GM19240 (cell line): ENCODE results near the gene PNPLA2.

Experiments
- DNase-seq: peaks from one replicate; pipeline ENCODE4 v3.0.0; 2011; ENCODE audit warnings: low spot score; ENCODE audit not compliant: insufficient read length

Gene PNPLA2

DNA sequence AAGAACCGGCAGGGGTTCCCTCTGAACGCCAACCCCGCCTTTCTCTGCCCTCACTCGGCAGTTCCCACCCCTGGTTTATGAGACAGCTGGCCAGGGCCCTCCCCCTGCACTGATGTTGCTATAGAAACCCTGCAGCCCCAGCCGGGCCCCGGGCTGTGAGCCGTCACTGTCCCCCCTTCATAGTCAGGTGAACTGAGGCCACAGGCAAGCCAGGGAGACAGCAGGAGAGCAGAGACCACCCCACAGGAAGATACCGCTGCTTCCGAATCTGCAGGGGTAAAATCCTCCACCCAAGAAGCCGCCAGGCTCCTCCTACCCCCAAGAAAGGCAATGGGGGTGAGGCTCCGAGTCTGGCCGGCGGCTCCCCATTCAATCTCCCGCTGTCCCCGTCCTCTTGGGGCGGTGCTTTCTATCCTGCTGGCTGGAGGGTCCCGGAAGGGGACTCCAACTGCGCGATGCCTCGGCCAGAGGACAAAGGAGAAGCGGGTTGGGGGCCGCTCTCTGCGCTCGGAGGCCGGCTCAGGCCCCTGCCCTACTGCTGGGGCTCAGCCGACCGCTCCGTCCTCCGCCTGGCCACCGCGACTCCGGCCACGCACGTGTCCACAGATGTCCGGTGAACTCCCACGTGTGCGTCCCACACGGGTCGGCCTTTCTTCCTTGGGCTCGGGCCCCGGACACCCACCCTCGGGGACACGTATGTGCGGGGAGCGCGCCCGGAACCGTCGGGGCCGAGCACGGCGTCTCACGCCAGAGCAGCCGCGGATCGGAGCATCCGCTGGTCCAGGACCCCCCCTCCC, 21.2 kb upstream of the PNPLA2 start:
- DNase-seq, result peak; percentile 84

DNA sequence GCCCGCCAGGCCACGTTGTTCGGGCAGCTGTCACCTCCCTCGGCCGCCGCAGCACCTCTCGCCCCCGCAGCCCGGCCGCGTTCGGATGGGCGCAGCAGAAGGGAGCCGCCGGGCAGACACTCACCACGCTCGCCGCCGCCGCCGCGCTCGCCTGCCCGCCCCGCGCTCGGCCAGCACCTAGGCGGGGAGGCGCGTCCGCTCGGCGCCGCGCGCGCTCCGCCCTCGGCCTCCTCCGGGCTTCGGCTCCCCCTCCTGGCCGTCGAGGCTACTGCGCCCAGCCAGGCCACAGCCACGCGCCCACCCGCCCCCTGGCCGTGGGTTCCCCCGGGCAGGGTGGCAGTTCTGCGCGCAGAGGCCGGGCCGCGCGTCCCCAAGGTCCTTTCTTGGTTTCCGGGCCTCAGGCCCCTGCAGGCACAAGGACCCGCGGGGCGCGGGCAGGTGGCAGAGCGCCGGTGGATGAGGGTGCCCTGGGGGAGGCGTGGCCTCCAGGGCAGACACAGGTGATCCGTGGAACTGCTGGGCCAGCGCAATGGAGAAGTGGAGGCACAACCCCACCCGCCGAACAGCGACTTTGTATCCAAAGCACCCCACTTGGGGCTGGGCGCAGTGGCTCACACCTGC, 20.5 kb upstream of the PNPLA2 start, which contains the start of gene SLC25A22:
Gene SLC25A22, minus strand, starts transcription at position 189 of the 621 bp plus-strand sequence. CDS start 3,275 bp downstream, outside the sequence.
- peak; percentile 93 for DNase-seq

DNA sequence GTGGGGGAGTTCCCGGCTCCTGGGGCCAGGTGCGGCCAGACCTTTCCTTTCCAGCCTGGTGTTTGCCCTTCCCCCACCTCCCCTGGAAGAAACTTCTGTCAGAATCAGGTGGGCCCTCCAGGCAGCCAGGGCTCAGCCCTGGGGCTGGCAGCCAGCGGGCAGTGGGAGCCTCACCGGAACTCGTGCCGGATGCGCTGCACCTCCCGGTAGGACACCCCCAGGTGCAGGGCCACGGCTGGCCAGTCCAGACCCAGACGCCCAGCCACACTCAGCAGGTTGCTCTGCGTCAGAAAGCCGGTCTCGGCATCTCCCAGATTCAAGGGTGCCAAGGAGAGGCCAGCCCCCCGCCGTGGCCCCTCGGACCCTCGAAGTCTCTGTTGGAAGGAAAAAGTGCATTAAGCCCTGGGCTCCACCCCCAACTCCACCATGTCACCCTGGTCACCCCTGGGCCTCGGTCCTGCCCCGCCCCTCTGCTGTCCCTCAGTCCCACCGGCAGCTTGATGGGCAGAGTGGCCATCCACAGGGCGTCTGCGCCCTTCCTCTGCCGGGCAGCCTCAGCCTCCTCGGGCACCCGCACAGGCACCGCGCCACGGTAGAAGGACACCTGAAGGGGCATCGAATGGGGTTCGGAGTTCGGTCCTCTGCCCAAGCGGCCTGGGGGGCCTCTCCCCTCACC, 18.9 kb upstream of the PNPLA2 start:
- no peak for DNase-seq

DNA sequence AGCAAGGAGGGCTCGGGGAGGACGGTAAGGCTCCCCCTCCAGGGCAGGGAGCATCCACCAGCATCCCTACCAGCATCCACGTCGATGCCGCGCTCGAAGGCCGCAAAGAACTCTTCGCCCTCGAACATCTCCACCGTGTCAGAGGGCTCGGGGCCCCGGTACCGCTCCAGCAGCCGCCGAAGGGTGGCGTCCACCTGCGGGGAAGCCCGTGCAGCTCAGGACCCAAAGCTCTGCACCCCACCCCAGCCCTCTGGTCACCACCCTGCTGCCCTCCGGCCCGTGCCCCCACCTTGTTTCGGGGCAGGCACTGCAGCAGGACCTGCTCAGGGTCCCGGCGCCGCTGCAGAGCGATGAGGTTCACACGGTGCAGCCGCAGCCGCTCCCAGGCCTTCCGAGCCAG, 18.2 kb upstream of the PNPLA2 start:
- no peak for DNase-seq

DNA sequence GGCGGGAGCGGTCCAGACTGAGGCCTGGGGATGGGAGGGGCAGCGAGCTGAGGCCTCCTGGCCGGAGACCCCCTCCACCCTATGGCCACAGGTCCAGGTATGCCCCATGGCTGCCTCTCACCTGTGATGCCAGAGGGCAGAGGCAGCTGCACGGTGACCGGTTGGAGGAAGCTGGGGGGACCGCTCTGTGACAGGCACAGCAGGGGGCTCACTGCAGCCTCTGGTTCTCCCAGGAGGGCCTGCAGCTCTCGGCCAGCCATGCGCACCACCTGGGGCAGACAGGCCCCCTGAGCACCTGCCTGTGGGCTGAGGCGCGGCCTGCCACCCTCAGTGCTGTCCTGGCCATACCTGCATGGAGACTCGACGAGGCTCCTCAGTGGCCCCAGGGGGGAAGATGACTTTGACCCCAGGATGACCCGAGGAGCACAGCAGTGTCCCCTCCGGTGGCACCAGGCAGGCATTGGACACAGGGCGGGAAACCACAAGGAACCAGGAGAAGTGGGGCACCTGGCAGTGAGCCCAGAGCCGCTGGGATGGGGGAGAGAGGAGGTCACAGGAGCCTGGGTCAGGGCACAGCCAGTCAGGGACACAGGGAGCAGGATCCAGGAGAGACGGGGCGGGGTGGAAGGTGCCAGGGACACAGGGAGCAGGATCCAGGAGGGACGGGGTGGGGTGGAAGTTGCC, 17.5 kb upstream of the PNPLA2 start:
- no peak for DNase-seq

DNA sequence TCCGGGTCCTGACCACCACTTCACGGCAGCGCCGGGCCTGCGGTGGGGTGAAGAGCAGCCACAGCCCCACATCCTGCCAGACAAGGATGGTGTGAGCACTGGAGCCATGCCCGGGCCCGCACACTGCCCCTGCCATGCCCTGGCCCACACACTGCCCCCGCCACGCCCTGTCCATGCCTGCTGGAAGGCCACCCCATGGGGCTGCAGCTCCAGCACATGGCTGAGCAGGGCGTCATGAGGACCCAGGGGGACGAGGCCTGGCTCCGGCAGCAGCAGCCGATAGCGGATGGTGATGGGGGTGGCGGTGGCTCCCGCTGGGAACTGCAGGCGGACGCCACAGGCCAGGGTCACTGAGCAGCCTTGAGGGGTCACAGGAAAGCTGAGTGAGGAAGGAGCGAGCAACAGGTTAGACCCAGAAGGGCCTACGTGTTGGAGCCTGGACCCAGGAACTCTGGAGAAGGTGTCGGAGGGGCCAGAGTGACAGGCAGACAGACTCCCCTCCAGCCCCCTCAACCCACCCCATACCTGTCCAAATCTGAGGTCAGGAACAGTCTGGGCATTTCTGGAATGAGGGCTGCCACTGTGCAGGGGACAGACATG, 16.6 kb upstream of the PNPLA2 start:
- DNase-seq, result no peak

DNA sequence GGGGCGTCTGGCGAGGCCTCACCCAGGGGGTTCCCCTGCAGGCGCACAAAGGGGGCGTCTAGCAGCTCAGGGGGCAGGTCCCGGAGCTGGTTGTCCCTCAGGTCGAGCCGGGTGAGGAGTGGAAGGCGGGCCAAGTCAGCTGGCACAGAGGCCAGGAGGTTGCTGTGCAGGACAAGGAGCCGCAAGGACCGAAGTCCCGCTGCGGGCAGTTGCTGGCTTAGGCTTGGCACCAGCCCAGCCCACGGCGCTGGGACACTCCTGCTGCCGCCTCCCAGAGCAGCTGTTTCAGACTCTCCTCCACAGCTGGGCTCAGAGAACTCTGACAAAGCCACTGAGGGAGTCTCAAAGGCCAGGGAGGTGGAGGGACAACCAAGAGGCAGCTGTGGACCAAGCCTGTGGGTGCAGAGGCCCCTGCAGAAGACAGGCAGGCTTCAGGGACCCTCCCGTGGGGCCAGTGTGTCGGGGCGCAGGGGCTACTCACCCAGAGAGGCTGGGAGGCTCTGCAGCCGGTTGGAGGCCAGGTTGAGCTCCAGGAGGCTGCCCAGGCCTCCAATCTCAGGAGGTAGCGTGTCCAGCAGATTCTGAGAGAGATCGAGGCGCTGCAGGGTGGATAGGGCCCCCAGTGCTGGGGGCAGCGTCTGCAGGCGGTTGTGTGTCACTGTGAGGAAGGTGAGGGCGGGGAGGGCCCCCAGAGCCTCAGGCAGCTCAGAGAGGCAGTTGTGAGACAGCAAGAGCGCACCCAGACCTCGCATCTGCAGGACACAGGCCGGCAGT, 15.8 kb upstream of the PNPLA2 start:
- DNase-seq, result no peak

DNA sequence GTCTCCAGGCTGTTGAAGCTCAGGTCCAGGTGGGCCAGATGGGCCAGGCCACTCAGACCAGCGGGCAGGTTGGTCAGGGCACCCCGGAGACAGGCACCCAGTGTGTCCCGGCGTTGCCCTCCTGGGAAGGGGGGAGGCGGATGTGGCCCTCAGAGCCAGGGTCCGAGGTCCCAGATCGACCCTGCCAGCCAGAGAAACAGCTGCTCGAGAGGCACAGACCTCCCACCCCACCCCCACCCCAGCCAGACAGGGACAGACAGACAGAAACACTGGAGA, 15.3 kb upstream of the PNPLA2 start:
- no peak for DNase-seq

DNA sequence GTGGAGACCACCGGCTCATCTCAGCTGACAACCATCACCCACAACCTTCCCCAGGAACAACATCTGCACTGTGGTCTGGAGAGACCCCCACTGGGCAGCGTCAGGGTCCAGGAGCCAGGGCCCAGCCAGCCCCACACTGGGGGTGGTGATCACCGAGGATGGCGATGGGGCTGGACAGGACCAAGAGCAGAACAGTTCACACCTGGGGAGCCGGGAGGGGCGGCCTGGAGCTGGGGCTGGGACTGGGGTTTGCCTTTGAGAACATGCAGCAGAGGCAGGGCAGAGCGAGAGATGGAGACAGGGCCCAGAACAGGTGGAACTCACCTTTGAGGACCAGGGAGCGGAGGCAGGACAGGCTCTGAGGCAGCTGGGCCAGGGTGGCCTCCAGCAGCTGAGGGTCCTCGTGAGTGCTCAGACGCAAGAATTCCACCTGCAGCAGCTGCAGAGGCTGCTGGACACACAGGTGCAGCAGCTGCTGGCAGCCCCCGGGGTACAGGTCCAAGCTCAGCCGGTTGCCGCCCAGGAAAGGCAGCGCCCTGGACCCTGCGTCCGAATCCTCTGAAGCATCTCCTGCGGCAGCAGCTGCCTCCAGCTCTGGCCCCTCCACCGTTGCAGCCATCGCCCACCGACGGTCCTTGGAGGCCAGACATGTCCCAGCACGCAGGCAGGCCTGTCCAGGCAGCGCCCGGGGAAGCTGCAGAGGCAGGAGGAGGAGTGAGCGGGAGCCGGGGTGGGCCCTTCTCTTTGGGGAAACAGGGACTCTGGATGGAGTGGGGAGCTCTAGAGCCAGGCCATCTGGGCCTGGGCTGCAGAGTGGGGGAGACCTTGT, 14.7 kb upstream of the PNPLA2 start:
- no peak for DNase-seq

DNA sequence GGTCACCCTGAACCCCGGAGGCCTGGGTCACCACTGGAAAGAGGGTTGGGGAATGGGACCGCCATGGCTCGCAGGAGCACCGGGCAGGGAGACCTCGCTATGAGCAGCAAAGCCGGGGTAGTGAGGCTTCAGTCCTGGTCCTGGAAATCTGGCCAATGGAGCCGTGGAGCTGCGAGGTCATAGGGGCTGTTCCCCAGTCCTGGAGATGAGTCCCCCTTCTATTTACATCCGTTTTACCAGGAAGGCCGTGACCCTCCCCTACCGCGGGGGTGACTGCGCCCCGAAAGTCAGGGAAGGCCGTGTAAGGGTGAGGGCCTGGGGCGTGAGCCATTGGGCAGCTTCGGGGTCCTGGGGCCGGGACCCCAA, 14.1 kb upstream of the PNPLA2 start:
- no peak for DNase-seq

DNA sequence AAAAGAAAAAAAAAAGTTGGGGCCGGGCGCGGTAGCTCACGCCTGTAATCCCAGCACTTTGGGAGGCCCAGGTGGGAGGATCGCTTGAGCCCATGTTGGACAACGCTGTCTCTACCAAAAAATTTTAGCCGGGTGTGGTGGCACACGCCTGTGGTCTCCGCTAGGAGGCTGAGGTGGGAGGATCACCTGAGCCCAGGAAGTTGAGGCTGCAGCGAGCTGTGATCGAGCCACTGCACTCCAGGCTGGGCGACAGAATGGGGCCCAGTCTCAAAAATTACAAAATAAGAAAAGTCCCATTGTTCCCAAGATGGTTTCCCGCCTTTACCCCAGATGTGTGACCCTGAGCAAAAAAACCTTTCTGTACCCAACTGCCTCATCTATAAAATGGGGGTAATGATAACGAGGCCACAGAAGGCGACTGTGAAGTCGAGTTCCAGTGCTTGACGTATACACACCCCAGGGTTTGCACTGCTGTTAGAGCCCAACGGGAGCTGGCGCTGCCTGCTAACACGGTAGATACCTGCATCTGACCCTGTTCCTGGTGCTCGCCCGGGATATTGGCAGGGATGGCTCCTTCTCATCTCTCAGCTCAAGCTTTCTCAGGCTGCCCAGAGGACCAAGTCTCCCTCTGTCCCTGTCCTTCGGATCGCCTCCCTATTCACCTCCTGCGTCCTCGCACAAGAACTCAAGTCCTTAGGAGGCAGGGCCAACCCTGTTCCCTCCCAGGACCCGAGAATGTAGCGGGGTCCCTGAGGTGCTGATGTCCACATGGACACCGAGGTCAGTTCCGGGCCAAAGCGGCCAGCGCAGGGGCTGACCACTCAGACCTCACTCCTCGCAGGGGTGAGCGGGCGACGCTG, 10.1 kb upstream of the PNPLA2 start:
- DNase-seq, result no peak

DNA sequence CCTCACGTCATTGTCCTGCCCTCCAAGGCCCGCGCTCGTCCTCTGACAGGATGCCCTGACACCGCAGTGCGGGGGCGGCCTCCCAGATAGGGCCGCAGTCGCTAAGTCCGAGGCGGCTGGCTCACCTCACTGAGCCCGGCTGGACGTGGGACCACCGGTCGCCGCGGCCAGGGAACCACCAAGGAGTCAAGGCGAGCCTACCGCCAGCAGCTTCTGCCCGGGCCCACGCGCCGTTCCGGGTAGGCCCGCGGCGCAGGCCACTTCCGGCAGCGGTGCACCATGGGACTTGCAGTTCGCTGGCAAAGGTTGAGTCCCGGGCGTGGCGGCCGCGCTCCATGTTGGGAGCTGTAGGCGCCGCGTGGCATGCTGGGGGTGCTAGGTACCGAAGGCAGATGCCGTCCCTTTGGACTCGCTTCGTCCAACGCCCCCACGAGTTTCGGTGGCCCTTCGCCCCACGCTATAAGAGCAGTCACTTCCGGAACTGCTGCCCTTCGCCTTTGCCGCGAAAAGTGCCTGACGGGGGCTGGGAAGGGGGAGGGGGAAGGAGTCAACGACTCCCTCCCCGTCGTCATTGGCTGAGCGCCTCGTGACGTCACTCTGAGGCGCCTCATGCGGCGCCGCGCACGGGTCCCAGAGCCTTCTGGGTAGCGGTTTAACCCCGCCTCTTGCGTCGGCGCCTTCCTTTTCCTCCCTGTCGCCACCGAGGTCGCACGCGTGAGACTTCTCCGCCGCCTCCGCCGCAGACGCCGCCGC, 9.3 kb upstream of the PNPLA2 start, which contains the start of gene RPLP2:
Gene RPLP2, plus strand, starts transcription at position 681 of the 753 bp plus-strand sequence. CDS start 268 bp downstream, outside the sequence.
- DNase-seq, result peak; percentile 96

DNA sequence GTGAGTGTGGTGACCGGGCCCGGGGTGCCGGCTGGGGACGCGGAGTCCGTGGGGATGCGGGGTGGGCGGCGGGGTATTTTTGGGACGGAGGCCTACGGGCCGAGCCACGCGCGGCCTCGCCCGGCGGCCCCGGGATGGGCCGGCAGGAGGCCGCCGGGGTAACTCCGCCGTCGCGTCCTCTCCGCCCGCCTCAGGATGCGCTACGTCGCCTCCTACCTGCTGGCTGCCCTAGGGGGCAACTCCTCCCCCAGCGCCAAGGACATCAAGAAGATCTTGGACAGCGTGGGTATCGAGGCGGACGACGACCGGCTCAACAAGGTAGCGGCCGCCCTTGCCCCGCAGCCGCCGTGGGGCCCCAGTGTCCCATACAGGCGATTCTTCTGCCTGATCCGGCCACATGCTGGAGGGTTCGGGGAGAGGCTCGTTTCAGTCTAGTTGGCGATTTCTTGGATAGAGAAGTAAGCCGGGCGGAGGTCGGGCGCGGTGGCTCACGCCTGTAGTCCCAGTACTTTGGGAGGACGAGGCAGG, 8.6 kb upstream of the PNPLA2 start:
- no peak for DNase-seq

DNA sequence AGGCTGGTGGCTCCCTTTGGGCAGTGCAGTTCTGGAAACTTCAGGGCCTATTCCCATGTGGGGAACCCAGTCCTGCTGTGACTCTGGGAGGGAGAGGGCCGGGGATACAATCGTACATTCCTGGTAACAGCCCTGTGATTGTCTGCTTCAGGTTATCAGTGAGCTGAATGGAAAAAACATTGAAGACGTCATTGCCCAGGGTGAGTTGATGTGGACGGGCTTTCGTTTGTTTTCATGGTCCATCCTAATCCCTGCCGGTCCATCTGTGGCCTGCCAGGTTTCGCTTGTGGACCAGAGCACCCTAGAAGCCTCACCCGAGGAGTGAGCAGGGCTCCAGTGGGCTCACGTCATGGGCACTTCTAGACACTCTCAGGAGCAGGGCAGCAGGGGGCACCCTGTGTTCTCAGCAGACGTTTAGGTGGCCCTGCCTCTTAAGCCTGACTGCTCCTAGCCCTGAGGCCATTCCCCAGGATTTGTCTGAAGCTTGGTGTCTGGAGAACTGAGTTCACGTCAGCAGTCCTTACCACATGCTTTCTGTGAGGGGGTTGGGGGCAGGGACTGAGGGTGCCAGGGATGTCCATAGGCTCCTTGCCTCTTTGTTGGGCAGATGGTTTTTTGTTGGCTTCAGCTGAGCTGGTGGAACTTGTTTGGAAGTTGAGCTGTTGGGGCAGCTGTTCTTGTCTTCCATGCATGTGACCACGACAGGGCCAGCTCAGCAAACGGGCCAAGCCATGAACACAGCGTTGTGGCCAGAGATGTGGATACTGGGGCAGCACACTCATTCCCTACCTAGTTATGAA, 7.1 kb upstream of the PNPLA2 start:
- no peak for DNase-seq

DNA sequence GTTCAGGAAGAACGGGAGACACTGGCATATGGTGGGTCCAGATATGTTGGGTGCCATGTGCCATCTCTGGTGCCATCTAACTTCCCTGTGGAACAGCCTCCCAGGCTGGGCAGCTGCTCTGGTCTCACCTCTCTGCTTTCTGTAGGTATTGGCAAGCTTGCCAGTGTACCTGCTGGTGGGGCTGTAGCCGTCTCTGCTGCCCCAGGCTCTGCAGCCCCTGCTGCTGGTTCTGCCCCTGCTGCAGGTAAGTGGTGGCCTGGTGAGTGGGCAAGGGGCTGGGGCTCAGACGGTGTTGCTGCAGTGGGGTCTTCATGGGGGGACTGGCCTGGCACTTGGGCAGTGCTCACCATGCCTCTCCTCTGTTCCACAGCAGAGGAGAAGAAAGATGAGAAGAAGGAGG, 6.3 kb upstream of the PNPLA2 start:
- DNase-seq, result no peak

DNA sequence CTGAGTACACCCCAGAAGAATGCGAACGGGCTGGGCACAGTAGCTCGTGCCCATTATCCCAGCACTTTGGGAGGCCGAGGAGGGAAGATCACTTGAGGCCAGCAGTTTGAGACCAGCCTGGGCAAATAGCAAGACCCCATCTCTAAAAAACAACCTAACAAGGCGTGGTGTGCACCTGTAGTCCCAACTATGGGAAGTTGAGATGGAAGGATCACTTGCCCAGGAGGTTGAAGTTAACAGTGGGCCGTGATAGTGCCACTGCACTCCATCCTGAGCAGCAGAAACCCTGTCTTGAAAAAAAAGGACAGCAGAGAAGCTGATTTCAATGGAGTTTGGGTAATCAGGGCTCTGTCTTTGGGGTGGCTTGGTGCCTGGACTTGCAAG, 5.7 kb upstream of the PNPLA2 start:
- DNase-seq, result no peak

DNA sequence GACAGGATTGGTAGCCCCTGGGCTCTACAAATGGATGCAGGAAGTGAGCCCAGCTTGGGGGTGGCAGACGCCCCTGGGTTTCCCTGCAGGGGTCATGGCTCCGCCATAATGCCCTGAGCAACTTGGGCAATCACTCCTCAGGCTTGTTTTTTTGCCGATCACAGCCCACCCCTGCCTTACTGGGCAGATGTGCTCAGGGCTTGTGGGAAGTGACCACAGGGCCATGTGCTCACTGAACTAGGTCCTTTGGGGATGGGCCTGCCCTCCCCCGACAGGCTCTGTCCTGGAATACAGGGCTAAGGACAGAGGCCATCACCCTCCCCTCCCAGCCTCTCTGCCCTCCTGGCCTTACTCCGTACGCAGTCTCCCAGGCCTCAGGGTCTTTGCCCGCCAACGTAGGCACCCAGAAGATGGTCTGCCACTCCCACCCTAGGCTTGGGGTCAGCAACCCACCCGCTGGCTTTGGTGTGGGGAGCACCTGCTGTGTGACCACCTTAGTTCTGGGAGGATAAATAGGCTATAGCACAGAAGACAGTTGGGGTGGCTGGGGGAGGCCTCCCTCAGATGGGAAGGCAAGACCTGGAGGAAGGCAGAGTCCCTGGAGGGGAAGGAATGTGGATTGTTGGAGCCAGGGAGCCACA, 5.1 kb upstream of the PNPLA2 start:
- DNase-seq, result no peak
